GM18498 (cell line): Measurements from ENCODE around the gene SGPP2.
"Not testable (repeated sequence)": the region's sequence is repeated elsewhere in the genome, so short reads cannot be mapped to it uniquely, and the experiment has no call there.

Experiments used
- ATAC-seq: cut with Tn5 transposase; IDR thresholded peaks from one replicate; pipeline ENCODE4 v1.9.1; 2021; ENCODE audit warnings: mild to moderate bottlenecking, moderate library complexity; ENCODE audit not compliant: unreplicated experiment

The SGPP2 gene, protein sequence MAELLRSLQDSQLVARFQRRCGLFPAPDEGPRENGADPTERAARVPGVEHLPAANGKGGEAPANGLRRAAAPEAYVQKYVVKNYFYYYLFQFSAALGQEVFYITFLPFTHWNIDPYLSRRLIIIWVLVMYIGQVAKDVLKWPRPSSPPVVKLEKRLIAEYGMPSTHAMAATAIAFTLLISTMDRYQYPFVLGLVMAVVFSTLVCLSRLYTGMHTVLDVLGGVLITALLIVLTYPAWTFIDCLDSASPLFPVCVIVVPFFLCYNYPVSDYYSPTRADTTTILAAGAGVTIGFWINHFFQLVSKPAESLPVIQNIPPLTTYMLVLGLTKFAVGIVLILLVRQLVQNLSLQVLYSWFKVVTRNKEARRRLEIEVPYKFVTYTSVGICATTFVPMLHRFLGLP

DNA sequence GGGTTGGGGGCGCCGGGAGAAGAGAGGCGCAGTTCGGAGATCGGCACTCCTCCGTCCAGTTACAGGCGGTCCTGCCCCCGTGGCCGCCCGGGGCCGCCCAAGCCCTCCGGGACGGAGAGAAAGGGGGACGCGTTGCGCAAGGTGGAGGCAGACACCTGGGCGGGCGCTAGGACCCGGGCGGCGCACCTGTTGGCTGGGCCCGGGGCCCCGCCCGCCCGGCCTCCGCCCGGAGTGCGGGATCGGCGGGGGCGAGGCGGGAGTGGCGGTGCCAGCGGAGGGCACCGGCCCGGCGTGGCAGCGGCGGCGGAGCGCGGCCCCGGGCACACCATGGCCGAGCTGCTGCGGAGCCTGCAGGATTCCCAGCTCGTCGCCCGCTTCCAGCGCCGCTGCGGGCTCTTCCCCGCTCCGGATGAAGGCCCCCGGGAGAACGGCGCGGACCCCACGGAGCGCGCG lies at the start of gene SGPP2:
TSS of gene SGPP2 (plus strand) at position 268 of the 453 bp plus-strand sequence. CDS start at position 328, 60 bp downstream.
- ATAC-seq: peak; percentile 42

DNA sequence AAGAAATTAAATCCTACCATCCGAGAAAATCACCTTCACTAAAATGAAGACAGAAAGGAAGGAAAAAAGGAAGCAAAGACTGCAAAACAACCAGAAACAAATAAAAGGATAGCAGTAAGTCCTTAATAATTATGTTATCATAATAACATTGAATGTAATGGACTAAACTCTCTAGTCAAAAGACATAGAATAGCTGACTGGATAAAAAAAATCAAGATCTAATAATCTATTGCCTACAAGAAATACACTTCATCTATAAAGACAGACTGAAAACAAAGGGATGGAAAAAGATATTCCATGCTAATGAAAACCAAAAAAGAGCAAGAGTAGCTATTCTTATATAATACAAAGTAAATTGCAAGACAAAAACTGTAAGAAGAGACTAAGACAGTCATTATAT lies 48.5 kb upstream of the SGPP2 start:
- no peak for ATAC-seq

DNA sequence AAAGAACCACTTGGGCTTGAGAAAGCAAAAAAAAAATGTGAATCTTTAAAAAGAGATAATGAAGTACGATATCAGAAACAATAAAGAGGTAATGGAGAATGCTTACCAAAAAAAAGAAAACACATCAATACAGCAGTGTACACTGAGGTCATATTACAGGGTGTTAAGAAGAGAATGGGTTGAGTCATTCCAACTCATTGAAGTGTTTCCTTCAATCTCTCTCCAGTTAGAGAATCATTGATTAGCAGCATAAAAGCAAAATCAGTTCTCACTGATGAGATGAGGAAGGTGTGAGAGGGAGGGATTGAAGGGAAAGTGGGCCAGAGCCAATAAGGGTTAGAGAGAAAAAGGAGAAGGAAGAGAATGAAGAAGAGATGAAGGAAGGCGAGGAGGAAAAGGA lies 43.9 kb upstream of the SGPP2 start:
- no peak for ATAC-seq

DNA sequence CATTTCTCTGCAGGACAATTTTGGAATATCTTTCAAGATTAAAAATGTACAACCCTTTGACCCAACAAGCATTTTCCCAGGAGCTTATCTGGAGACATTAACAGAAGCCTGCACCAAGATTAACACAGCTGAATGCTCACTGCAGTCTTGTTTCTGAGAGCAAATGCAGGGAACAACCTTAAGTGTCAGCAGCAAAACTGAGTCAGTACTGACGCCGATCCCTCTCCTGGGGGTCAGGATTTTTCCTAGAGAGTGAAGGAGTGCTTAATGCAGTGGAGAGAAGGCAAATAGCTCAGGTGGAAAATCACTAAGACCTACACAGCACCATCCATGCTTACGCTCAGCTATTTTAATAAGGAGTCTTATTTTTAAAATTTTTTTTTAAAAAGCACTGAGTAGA lies 42.8 kb upstream of the SGPP2 start:
- no peak for ATAC-seq

DNA sequence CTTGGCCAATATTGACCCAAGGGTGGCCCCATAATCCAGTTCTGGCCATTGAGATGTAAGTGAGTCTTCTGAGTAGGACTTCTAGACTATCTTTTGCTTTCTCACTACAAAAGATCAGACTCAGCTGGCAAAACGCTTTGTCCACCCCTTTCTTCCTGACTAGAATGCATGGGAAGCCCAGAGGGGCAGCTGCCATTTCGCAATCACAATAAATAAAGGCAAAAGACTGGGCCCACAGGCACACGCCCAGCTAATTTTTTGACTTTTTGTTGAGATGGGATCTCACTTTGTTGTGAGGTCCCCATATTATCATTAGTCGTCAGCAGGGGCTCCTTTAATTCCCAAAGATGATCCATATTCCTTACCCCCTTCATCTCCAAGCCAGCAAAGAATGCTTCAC lies 41.1 kb upstream of the SGPP2 start:
- ATAC-seq: no peak

DNA sequence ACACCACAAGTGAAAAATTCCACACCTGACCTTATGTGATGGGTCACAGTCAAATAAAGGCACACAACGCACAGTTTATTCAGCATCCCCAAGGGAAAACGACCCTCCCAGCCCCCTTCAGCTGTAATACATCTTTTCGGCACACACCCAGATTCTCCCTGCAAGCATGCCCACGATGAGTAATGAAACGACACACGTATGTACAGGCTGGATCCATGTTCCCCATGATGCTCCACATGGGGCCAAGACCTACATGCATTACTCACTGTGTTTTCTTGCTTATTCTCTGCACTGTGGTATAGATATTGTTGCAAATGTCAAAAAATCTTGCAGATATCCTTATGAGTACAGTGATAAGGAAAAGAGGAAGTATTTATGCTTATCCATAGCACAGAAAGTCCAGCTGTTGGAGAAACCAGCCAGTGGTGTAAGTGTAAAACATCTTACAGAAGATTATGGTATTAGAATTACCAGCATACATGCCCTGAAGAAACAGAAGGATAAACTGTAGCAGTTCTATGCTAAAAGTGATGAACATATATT lies 32.5 kb upstream of the SGPP2 start:
- ATAC-seq: no peak

DNA sequence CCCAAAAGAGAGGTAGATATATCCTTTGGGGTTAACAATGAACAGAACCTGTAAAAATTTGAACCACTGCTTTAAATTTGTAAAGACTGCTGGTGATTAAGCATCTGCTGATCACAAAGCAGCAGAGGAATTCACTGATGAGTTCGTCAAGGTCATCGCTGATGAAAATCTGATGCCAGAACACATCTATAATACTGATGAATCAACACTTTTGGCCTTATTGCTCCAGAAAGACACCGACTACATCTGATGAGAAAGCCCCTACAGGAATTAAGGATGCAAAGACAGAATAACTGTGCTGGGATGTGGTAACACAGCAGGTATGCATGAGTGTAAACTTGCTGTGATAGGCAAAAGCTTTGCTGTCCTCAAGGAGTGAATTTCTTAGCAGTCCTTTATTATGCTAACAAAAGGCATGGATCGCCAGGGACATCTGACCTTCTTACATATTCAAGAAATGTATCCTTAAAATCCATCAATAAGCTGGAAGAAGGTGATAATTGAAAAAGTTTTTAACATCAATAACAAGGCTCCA lies 30.5 kb upstream of the SGPP2 start:
- no peak for ATAC-seq

DNA sequence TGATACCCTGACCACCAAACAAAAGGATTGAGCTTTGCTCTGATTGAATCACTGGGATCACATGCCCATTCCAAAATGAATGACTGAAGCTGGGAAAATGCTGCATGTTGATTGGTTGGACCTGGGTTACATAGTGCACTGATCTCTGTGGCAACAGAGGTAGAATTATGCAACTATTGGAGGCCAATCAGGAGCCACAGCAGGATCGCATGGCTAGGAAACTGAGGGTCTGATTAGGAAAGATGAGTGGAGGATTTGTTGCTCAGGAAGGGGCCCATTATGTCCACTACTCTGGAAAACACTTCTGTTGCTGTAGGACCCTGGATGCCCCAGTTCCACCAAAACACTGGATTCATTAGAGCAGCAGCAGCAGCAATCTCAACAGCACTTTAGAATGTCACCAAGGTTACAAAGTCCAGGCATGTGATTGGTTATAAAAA lies 25.9 kb upstream of the SGPP2 start:
- ATAC-seq: no peak

DNA sequence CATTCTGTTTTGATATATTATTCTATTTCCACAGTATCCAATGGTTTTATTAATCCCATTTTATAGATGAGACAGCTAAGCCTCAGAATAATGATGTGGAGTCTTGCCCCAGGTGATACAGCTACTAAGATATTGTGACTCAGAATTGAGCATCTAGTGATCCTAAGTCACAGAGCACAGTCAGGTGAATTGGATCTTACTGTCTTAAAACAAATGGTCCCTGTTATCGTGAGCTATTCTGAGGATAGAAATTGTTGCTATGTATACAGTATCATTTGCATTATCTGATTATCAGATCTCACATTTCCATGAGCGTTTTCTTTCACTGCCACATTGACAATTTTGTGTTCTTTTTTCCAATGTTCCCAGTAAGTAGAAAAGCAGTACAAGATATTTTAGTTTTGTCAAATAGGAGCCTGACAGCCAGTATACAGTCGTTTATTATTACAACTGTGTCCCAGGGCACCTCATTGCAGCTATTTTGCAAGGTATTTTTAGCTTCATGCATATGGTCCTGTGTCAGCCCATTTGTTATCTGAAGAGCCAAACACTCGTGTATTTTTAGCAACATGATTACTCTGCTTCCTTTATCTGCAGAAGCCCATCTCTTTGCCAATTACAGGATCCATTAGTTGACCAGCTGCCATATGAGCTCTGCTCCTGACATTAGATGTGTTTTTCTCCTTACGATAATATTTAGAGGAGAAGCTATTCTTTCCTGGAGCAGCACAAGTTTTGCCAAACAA lies 25.1 kb upstream of the SGPP2 start:
- ATAC-seq: no peak

DNA sequence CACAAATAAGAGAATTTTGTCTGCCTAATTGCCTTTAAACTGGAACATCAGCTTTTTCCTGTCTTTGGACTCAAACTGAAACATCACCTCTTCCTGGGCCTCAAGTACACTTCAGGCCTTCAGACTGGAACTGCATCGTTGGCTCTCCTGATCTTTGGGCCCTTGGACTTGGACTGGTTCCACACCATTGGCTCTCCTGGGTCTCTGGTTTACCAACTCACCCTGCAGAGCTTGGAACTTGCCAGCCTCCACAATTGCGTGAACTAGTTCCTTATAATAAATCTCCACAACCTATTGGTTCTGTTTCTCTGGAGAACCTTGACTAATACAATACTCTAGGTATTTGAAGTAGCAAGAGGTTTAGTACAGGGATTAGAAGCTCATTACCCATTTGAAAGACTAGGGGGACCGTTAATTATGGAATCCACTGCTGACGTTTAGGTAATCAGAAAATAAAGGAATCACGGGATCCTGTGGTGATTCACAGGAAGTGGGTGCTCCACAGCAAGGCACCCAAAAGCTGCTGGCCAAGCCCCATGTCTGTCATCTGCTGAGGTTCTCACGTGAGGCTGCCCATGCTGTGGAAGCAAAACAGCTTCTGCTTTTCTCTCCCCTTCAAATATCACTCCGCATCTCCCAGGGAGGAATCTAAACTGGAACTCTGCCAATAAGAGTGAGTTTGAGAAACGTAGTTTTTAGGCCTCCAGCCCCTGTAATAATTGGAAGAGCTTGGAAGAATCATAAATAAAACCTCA lies 20.0 kb upstream of the SGPP2 start:
- no peak for ATAC-seq

DNA sequence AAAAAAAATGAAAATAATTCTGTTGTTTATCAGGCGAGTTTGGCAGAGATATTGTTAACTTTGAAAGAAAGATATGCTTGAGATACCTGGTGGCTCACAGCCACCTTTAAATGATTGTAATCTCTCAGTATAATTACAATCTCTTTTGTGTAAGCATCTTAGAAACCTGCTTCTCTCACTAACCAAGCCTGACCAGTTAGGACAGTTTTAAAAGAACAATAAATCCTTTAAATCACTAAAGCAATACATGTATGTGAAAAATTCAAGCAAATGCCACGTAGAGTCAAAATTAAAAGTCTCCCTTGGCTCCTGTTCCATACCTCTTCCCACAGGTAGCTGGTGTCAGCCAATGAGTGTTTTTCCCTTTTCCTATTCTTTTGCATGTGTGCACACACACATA lies 15.7 kb upstream of the SGPP2 start:
- ATAC-seq: no peak

DNA sequence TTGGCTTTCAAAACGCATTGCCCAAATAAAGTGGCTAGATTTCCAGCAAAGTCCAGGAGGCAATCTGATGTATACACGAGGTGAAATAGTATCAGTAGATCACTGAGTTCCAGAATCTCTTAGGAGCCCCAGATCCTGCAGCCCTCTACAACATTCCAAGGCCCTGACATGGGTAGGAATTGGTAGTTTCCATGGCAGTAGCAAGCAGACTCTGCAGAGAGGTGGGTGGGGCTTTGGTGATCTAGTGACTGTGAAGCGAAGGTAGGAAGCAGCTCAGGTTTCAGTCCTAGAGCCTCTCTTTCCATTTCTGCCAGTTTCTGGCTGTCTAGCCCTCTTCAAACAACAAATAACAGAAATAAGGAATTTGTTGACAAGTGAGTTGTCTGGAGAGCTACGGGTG lies 13.8 kb upstream of the SGPP2 start:
- ATAC-seq: no peak

DNA sequence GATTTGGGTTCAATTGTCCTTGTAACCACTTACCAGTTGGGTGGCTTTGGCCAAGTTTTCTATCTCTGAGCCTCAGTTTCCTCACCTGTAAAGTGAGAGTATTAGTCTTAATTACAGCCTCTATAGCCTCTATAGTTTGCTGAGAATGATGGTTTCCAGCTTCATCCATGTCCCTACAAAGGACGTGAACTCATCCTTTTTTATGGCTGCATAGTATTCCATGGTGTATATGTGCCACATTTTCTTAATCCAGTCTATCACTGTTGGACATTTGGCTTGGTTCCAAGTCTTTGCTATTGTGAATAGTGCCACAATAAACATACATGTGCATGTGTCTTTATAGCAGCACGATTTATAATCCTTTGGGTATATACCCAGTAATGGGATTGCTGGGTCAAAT lies 12.0 kb upstream of the SGPP2 start:
- ATAC-seq: not testable (repeated sequence)

DNA sequence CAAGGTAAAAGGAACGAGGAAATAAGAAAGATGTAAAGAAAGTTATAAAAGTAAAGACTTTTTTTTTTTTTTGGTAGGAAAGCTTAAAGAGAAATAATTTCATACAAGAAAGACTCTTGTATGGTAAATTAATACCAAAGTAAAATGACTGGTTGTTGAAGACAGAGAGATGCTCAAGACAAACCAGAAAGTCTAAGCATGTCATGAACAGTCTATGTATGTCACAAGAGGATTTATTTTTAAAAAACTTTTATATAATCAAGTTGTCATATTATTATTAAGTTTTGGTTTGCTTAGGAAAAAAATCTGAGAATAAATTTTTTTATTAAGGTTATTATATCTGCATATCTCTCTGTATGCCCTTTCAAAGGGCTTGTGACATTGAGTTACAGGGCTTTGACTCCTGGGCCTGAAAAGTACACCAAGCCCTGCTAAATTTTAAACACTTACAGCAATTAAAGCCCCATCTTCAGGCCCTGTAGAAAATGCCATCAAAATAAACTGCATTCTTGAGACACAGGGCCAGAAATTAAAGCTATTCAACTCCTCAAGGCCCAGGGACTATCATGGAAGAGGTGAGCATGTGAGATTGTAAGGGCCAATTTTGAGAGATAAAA lies 10.9 kb upstream of the SGPP2 start:
- ATAC-seq: no peak

DNA sequence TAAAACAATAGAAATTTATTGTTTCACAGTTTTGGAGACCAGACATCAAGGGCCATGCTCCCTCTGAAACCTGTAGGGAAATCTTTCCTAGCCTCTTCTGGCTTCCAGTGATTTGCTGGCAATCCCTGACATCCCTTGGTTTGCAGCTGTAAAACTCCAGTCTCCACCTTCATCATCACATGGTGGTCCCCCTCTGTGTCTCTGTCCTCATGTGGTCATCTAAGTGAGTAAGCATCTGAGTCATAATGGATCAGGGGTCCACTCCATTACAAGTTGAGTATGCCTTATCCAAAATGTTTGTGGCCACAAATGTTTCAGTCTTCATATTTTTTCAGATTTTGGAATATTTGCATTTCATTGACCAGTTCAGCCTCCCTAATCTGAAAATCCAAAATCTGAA lies 5.6 kb upstream of the SGPP2 start:
- ATAC-seq: no peak

DNA sequence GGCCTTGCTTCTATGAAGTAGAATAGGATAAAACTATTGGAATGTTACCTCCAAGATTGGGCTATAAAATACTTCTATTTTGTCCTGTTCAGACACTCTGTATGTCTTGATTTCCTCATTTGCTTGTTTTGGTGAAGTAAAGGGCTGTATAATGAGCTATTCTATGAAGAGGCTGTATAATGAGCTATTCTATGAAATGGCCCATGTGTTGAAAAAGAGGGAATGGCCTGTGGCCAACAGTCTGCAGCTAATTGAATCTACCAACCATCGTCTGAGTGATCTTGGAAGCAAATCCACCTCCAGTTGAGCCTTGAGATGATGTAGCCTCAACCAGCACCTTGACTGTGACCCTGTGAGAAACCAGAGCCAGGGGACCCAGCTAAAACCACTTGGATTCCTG lies 3.8 kb upstream of the SGPP2 start:
- ATAC-seq: no peak

DNA sequence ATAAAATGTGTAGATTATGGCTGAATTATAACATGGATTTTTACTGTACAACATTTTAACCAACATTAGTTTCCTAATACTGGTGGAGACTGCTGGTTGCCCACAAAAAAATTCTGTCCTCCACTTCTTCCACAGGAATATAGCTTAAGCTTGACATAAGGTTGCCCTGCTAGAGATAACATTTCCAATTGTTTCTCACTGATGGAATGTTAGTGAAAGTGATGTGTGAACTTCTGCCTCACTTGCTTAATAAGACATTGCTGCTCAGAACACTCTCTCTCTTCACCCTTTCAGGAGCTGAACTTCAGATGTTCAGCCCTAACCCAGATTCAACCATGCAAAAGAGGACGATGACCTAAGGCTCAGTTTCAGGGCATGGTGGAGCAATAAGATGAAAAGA lies 2.7 kb upstream of the SGPP2 start:
- no peak for ATAC-seq

DNA sequence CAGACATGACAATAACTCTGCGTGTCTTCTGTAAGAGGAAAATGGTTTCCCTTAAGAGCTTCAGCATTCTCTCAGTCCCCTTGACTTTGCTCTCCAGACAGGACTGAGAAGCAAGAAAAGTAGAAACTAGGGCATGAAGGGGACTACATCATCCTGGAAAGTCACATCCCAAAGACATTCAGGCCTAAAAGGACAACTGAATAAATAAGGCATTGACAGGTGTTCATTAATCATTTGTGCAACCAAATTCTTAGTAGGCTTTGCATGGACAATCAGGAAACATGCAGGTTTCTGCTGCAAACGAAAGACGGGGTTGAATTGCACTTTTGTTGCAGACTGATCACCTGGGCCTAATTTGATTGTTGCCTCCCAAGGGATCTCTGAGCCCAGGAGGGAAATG lies 1.2 kb upstream of the SGPP2 start:
- ATAC-seq: no peak

DNA sequence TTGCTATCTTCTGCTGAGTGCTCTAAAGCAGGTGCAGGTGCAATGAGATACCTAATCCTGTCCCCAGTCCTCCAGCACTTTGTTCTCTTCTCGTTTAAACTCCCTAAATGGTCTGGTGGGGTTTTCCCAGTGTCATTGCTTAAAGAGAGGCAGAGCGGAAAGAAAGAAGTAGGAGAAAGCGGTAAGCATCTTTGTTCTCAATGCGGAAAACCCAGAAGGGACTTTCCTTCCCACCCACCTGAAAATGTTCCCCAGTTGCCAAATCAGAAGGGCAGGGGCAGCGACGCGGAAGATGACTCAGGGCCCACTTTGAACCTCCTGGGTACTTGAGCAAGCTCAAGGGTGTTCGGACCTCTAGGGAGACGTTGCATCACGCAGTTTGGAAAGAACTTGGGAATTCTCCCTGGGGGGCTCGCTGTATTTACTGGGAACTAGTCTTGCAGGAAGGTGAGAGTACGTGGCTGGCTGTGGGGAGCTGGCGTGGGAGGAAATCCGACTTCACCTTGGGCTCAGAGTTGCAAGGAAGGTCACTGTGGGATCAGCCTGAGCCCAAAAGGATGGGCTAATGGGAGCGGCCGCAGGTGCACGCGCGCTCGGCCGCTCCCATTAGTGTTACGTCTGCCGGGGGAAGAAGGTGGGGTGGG lies 589 bp upstream of the SGPP2 start:
- peak; percentile 18 for ATAC-seq
